Activated naive CD8-positive, alpha-beta T cell treated with anti-CD3 and anti-CD28 coated beads, Interleukin-2, amount 10 ng/mL, durations not matched to agents 7 days and 5 days (primary cell): ENCODE measurements around the gene NAMPT. TPM values are rescaled to one million over a fixed set of nuclear protein-coding genes. Genes with fewer than 3 reads are reported as not detected.

Source experiments
- ATAC-seq: fragments of 150-1000 bp; cut with Tn5 transposase; one replicate; pipeline ENCODE4 v1.10.0; 2021; ENCODE audit warnings: low read depth, moderate library complexity
- POLR2A ChIA-PET: fragments of 350-600 bp; sonication (Branson Sonifier 250); formaldehyde crosslinking; loops from one replicate; lab custom pipeline; 2021; ENCODE audit warnings: antibody characterized with exemption; lab: Charles Lee
- DNase-seq: peaks from one replicate; pipeline ENCODE4 v3.0.0; 2021
- H3K27ac Mint-ChIP-seq: one replicate; pipeline ENCODE4 v1.8.0; 2022; ENCODE audit warnings: mild to moderate bottlenecking, mixed read lengths
- H3K27me3 Mint-ChIP-seq: one replicate; pipeline ENCODE4 v1.8.0; 2022; ENCODE audit warnings: mild to moderate bottlenecking, moderate library complexity, mixed read lengths
- H3K36me3 Mint-ChIP-seq: one replicate; pipeline ENCODE4 v1.8.0; 2021; ENCODE audit warnings: mild to moderate bottlenecking, mixed read lengths
- H3K4me1 Mint-ChIP-seq: one replicate; pipeline ENCODE4 v1.8.0; 2021; ENCODE audit warnings: mixed read lengths
- H3K4me3 Mint-ChIP-seq: one replicate; pipeline ENCODE4 v1.8.0; 2022; ENCODE audit warnings: mild to moderate bottlenecking, moderate library complexity, mixed read lengths
- H3K9me3 Mint-ChIP-seq: one replicate; pipeline ENCODE4 v1.8.0; 2021; ENCODE audit warnings: mixed read lengths
- total RNA-seq, 2 experiments: library from RNA; stranded (reverse); gene quantifications; one replicate each; pipeline ENCODE4 v1.2.3, GENCODE V29; 2021

NAMPT gene
- total RNA-seq, 2 experiments from 2014 or later = 63.8 to 65.7 TPM

GRCh38 chr7:106278695-106279094 lies 6.1 kb downstream of the NAMPT start:
- no peak overlapping the region for H3K4me3 Mint-ChIP-seq
- POLR2A ChIA-PET = no interaction called here
- H3K9me3 Mint-ChIP-seq = no peaks in the 10 kb centered on the region
- no peak for ATAC-seq
- H3K27ac Mint-ChIP-seq = no peak overlapping the region
- no peaks in the 10 kb centered on the region for H3K27me3 Mint-ChIP-seq
- H3K36me3 Mint-ChIP-seq = peaks cover 35% of the 10 kb centered on the region
- no peak for DNase-seq
- H3K4me1 Mint-ChIP-seq = peaks cover 46% of the 10 kb centered on the region

- H3K9me3 Mint-ChIP-seq = no peaks in the 10 kb centered on the region
- no peak for ATAC-seq
- peaks cover 45% of the 10 kb centered on the region for H3K4me1 Mint-ChIP-seq
- peaks cover 38% of the 10 kb centered on the region for H3K36me3 Mint-ChIP-seq
- no peak overlapping the region for H3K4me3 Mint-ChIP-seq
- no peaks in the 10 kb centered on the region for H3K27me3 Mint-ChIP-seq
- no peak overlapping the region for H3K27ac Mint-ChIP-seq
- DNase-seq = no peak
- POLR2A ChIA-PET = no interaction called here
Observed at GRCh38 chr7:106277976-106278375, 6.8 kb downstream of the NAMPT start.

DNA sequence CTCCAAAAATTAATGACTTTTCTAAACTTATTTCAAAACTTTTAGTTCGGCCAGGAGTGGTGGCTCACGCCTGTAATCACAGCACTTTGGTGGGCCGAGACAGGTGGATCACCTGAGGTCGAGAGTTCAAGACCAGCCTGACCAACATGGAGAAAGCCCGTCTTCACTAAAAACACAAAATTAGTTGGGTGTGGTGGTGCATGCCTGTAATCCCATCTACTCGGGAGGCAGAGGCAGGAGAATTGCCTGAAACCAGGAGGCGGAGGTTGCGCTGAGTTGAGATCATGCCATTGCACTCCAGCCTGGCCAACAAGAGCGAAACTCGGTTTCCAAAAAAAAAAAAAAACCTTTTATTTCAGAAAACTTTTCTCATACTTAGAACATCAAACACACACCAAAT lies 8.3 kb downstream of the NAMPT start:
- Mint-ChIP-seq H3K4me3 (no peak overlapping the region), H3K4me1 (peaks cover 38% of the 10 kb centered on the region), H3K9me3 (no peaks in the 10 kb centered on the region), H3K27me3 (no peaks in the 10 kb centered on the region), H3K27ac (no peak overlapping the region), H3K36me3 (peaks cover 40% of the 10 kb centered on the region)
- POLR2A ChIA-PET = no interaction called here
- ATAC-seq (no peak), DNase-seq (no peak)

GRCh38 chr7:106273009-106273668 lies 11.6 kb downstream of the NAMPT start:
- Mint-ChIP-seq H3K27me3 (no peaks in the 10 kb centered on the region), H3K36me3 (peaks cover 36% of the 10 kb centered on the region), H3K4me3 (no peak overlapping the region), H3K9me3 (no peaks in the 10 kb centered on the region), H3K27ac (no peak overlapping the region), H3K4me1 (peaks cover 13% of the 10 kb centered on the region)
- POLR2A ChIA-PET = no interaction called here
- no peak for ATAC-seq
- DNase-seq = no peak

GRCh38 chr7:106270122-106270977 lies 14.4 kb downstream of the NAMPT start:
- no peak for DNase-seq
- Mint-ChIP-seq H3K9me3 (no peaks in the 10 kb centered on the region), H3K36me3 (peaks cover 34% of the 10 kb centered on the region), H3K27ac (no peak overlapping the region), H3K4me3 (no peak overlapping the region), H3K4me1 (peaks cover 7% of the 10 kb centered on the region), H3K27me3 (no peaks in the 10 kb centered on the region)
- POLR2A ChIA-PET = no interaction called here
- ATAC-seq = no peak

GRCh38 chr7:106269254-106269961 lies 15.4 kb downstream of the NAMPT start:
- H3K4me1 Mint-ChIP-seq = peaks cover 5% of the 10 kb centered on the region
- DNase-seq = no peak
- ATAC-seq = no peak
- no peaks in the 10 kb centered on the region for H3K27me3 Mint-ChIP-seq
- POLR2A ChIA-PET = no interaction called here
- H3K36me3 Mint-ChIP-seq = peaks cover 33% of the 10 kb centered on the region
- no peaks in the 10 kb centered on the region for H3K9me3 Mint-ChIP-seq
- H3K27ac Mint-ChIP-seq = no peak overlapping the region
- no peak overlapping the region for H3K4me3 Mint-ChIP-seq

DNA sequence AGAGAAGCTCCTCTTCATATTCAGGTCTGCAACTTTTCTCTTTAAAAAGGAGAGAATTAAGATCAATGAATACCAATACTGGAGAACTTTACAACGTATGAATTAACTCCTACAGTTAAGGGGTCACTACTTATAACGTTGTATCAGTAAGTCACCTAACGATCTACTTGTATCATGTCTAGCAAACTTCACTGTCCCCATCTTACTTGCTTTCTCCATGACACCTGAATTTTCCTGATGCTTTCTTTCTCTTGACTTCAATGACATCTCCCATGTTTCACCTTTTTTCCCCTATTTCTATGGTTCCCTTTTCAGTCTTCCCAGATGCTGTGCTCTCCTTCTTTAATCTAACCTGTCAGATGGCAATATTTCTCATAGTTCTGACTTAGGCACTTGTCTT lies 19.6 kb downstream of the NAMPT start:
- Mint-ChIP-seq H3K27ac (no peak overlapping the region), H3K36me3 (peaks cover 36% of the 10 kb centered on the region), H3K27me3 (no peaks in the 10 kb centered on the region), H3K4me3 (no peak overlapping the region), H3K9me3 (no peaks in the 10 kb centered on the region), H3K4me1 (peaks cover 15% of the 10 kb centered on the region)
- no peak for DNase-seq
- no peak for ATAC-seq
- POLR2A ChIA-PET = no interaction called here

- no peak overlapping the region for H3K4me3 Mint-ChIP-seq
- H3K9me3 Mint-ChIP-seq = no peaks in the 10 kb centered on the region
- peaks cover 18% of the 10 kb centered on the region for H3K4me1 Mint-ChIP-seq
- ATAC-seq (no peak), DNase-seq (no peak)
- H3K27me3 Mint-ChIP-seq = no peaks in the 10 kb centered on the region
- peak overlapping the region; percentile 7 for H3K27ac Mint-ChIP-seq
- H3K36me3 Mint-ChIP-seq = peaks cover 49% of the 10 kb centered on the region
- POLR2A ChIA-PET = no interaction called here
Observed at GRCh38 chr7:106262221-106262881, 22.4 kb downstream of the NAMPT start.

- Mint-ChIP-seq H3K36me3 (peaks cover 39% of the 10 kb centered on the region), H3K4me3 (peak overlapping the region; percentile 69), H3K27ac (peak overlapping the region; percentile 72), H3K9me3 (no peaks in the 10 kb centered on the region), H3K27me3 (no peaks in the 10 kb centered on the region), H3K4me1 (peaks cover 16% of the 10 kb centered on the region)
- DNase-seq (no peak), ATAC-seq (peak; percentile 85)
- POLR2A ChIA-PET = interaction anchor here (0.6 to 1.2 kb wide), 3 partner anchors 21 to 36 kb away, joined by 3 to 10 read pairs (median 3); partner anchors contain the start of gene NAMPT
Observed at GRCh38 chr7:106260136-106260561, 24.6 kb downstream of the NAMPT start.

- ATAC-seq (no peak), DNase-seq (no peak)
- Mint-ChIP-seq H3K27ac (no peak overlapping the region), H3K4me1 (peaks cover 17% of the 10 kb centered on the region), H3K4me3 (no peak overlapping the region), H3K36me3 (peaks cover 42% of the 10 kb centered on the region), H3K9me3 (no peaks in the 10 kb centered on the region), H3K27me3 (no peaks in the 10 kb centered on the region)
- POLR2A ChIA-PET = no interaction called here
Observed at GRCh38 chr7:106258789-106259188, 26.0 kb downstream of the NAMPT start.

DNA sequence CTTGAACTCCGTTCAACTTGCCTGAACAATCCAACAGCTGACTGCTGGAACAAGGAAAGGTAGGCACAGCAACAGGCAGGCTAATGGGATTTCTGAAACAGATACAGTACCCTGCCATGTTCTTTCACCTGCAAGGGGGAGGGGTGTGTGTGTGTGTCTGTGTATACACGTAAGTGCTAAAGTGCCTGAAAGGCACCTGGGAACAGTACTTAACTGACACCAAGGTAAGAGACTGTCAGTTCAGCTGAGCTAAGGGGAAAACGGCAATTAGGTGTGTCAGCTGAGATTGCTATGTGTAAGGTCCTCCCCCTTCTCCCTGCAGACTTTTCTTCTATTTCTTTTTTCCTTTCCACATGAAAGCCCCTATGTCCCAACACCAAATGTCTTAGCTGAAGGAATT lies 27.0 kb downstream of the NAMPT start:
- ATAC-seq = no peak
- Mint-ChIP-seq H3K27me3 (no peaks in the 10 kb centered on the region), H3K4me3 (no peak overlapping the region), H3K27ac (no peak overlapping the region), H3K36me3 (peaks cover 46% of the 10 kb centered on the region), H3K4me1 (peaks cover 17% of the 10 kb centered on the region), H3K9me3 (no peaks in the 10 kb centered on the region)
- DNase-seq = no peak
- POLR2A ChIA-PET = no interaction called here

DNA sequence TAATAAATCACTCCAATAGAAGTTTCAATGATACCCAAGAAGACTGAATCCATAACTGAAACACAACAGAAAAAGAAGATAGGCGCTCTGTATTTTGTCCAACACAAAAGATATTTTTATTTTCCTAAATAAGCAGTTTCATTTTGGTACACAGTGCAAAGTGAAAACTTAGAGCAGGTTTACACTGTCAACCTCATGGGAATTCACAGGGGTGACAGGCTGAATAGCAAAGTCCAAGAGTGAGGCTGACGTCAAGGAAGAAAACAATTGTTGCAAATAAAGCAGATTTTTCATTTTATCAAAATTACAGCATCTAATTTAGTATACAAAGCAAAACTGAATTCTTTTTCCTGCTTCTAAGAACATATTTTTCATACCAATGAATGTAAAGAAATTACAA lies 28.6 kb downstream of the NAMPT start:
- Mint-ChIP-seq H3K4me1 (peaks cover 14% of the 10 kb centered on the region), H3K4me3 (no peak overlapping the region), H3K27me3 (no peaks in the 10 kb centered on the region), H3K27ac (no peak overlapping the region), H3K9me3 (no peaks in the 10 kb centered on the region), H3K36me3 (peaks cover 53% of the 10 kb centered on the region)
- ATAC-seq (no peak), DNase-seq (no peak)
- POLR2A ChIA-PET = no interaction called here

DNA sequence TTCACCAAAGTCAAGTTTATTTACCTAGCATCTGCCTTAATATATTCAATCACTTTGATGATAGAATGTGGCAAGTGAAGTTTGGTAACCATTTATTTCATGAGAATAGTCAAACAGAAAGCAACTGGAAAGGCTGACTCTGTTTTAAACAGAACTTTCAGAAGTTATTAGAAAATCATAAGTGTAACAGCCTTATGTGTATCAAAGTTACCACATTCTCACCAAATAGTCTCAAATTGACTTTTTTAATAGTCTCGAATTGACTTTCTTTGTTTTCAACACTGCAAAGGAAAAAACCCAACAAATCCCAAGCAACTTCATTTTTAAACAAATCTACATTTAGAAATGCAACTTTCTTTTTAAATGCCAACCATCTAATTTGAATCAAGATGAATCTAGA lies 29.5 kb downstream of the NAMPT start:
- POLR2A ChIA-PET = no interaction called here
- Mint-ChIP-seq H3K9me3 (no peaks in the 10 kb centered on the region), H3K27me3 (no peaks in the 10 kb centered on the region), H3K36me3 (peaks cover 53% of the 10 kb centered on the region), H3K27ac (no peak overlapping the region), H3K4me1 (peaks cover 5% of the 10 kb centered on the region), H3K4me3 (no peak overlapping the region)
- DNase-seq (no peak), ATAC-seq (no peak)
